HEK293 (cell line): ENCODE measurements around the gene RNF32.

Source experiments
- GLI4 ChIP-seq: fragments of 450-650 bp; formaldehyde crosslinking; IDR thresholded peaks from 2 replicates; pipeline ENCODE4 v1.5.1; 2016; ENCODE audit warnings: missing biosample characterization, missing genetic modification characterization
- REPIN1 ChIP-seq: fragments of 450-650 bp; formaldehyde crosslinking; IDR thresholded peaks from 2 replicates; pipeline ENCODE4 v1.5.1; 2017; ENCODE audit warnings: missing biosample characterization, missing genetic modification characterization, low read depth
- SALL2 ChIP-seq: fragments of 450-650 bp; formaldehyde crosslinking; IDR thresholded peaks from 2 replicates; pipeline ENCODE4 v1.5.0; 2017; ENCODE audit warnings: missing biosample characterization, mild to moderate bottlenecking, missing genetic modification characterization, borderline replicate concordance
- SETDB1 ChIP-seq: IDR thresholded peaks from one replicate; pipeline ENCODE4 v1.6.1; 2017; ENCODE audit warnings: mild to moderate bottlenecking, low read length, moderate library complexity, mixed read lengths; ENCODE audit not compliant: insufficient read length
- ZNF174 ChIP-seq: fragments of 450-650 bp; formaldehyde crosslinking; IDR thresholded peaks from 2 replicates; pipeline ENCODE4 v1.5.0; 2017; ENCODE audit warnings: missing biosample characterization, mild to moderate bottlenecking, missing genetic modification characterization
- ZNF280D ChIP-seq: fragments of 450-650 bp; formaldehyde crosslinking; IDR thresholded peaks from 2 replicates; pipeline ENCODE4 v1.5.1; 2016; ENCODE audit warnings: missing biosample characterization, missing genetic modification characterization
- ZNF292 ChIP-seq: fragments of 450-650 bp; formaldehyde crosslinking; IDR thresholded peaks from 2 replicates; pipeline ENCODE4 v1.5.1; 2016; ENCODE audit warnings: low read depth, missing biosample characterization, missing genetic modification characterization, borderline replicate concordance
- ZNF324 ChIP-seq: fragments of 450-650 bp; formaldehyde crosslinking; IDR thresholded peaks from 2 replicates; pipeline ENCODE4 v1.5.1; 2016; ENCODE audit warnings: missing biosample characterization, missing genetic modification characterization
- ZNF341 ChIP-seq: fragments of 450-650 bp; formaldehyde crosslinking; IDR thresholded peaks from 2 replicates; pipeline ENCODE4; 2016; ENCODE audit warnings: low read depth, missing biosample characterization, missing genetic modification characterization
- ZNF423 ChIP-seq: fragments of 450-650 bp; formaldehyde crosslinking; IDR thresholded peaks from 2 replicates; pipeline ENCODE4 v1.5.1; 2016; ENCODE audit warnings: missing biosample characterization, missing genetic modification characterization
- ZNF521 ChIP-seq: fragments of 450-650 bp; formaldehyde crosslinking; IDR thresholded peaks from 2 replicates; pipeline ENCODE4 v1.5.1; 2017; ENCODE audit warnings: missing biosample characterization, mild to moderate bottlenecking, missing genetic modification characterization
- ZNF658 ChIP-seq: fragments of 450-650 bp; formaldehyde crosslinking; IDR thresholded peaks from 2 replicates; pipeline ENCODE4; 2016; ENCODE audit warnings: missing biosample characterization, missing genetic modification characterization
- TF ChIP-seq, protein P1 (sequence below): fragments of 450-650 bp; formaldehyde crosslinking; IDR thresholded peaks from 2 replicates; pipeline ENCODE4 v1.5.1; 2016; ENCODE audit warnings: missing biosample characterization, missing genetic modification characterization
- TF ChIP-seq, protein P2 (sequence below): fragments of 450-650 bp; formaldehyde crosslinking; IDR thresholded peaks from 2 replicates; pipeline ENCODE4 v1.5.1; 2016; ENCODE audit warnings: missing biosample characterization, missing genetic modification characterization

DNA sequence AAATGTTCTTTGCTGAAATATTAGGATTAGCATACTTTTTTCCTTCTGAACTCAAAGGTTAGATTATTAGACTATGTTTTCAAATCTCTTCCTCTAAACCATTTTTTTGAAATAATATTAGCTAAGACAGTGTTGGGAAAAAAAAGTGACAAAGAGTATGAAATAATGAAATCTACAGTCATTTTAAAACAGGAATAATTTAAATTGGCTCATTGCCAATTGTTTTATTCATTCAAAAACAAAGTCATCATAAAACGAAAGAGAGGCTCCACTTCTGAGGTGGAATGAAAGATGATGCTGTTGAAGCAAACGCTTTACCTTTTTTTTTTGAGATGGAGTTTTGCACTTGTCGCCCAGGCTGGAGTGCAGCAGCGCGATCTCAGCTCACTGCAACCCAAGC lies 51.2 kb downstream of the RNF32 start:
- TF ChIP-seq, protein P1, sequence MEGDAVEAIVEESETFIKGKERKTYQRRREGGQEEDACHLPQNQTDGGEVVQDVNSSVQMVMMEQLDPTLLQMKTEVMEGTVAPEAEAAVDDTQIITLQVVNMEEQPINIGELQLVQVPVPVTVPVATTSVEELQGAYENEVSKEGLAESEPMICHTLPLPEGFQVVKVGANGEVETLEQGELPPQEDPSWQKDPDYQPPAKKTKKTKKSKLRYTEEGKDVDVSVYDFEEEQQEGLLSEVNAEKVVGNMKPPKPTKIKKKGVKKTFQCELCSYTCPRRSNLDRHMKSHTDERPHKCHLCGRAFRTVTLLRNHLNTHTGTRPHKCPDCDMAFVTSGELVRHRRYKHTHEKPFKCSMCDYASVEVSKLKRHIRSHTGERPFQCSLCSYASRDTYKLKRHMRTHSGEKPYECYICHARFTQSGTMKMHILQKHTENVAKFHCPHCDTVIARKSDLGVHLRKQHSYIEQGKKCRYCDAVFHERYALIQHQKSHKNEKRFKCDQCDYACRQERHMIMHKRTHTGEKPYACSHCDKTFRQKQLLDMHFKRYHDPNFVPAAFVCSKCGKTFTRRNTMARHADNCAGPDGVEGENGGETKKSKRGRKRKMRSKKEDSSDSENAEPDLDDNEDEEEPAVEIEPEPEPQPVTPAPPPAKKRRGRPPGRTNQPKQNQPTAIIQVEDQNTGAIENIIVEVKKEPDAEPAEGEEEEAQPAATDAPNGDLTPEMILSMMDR (tag by site-specific recombination): no peak
- no peak for TF ChIP-seq ZNF521
- TF ChIP-seq ZNF341: no peak
- no peak for TF ChIP-seq REPIN1 (tag by site-specific recombination)
- TF ChIP-seq SALL2 (tag by site-specific recombination): no peak
- TF ChIP-seq, protein P2, sequence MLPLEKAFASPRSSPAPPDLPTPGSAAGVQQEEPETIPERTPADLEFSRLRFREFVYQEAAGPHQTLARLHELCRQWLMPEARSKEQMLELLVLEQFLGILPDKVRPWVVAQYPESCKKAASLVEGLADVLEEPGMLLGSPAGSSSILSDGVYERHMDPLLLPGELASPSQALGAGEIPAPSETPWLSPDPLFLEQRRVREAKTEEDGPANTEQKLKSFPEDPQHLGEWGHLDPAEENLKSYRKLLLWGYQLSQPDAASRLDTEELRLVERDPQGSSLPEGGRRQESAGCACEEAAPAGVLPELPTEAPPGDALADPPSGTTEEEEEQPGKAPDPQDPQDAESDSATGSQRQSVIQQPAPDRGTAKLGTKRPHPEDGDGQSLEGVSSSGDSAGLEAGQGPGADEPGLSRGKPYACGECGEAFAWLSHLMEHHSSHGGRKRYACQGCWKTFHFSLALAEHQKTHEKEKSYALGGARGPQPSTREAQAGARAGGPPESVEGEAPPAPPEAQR: no peak
- no peak for TF ChIP-seq ZNF423 (tag by site-specific recombination)
- no peak for TF ChIP-seq ZNF292 (tag by site-specific recombination)
- no peak for TF ChIP-seq GLI4 (tag by site-specific recombination)
- no peak for TF ChIP-seq ZNF324 (tag by site-specific recombination)
- TF ChIP-seq ZNF280D (tag by site-specific recombination): no peak
- no peak for TF ChIP-seq ZNF658 (tag by site-specific recombination)
- no peak for TF ChIP-seq SETDB1
- no peak for TF ChIP-seq ZNF174 (tag by site-specific recombination)
